Measurements from ENCODE around the gene MYO9B.
"Not testable (repeated sequence)": the region's sequence is repeated elsewhere in the genome, so short reads cannot be mapped to it uniquely, and the experiment has no call there.

The MYO9B gene

GRCh38 chr19:17103177-17103576 is 27.6 kb downstream of the MYO9B start:
- no peak overlapping the region for H3K4me3 ChIP-seq (ENCODE audit: low read length)
- TF ChIP-seq CTCF (conservative IDR thresholded peaks at IDR 0.05; ENCODE audit: low read depth, low read length): peak; percentile 78
- no peak for DNase-seq (ENCODE audit: low read depth)

GRCh38 chr19:17104679-17105078 is 29.1 kb downstream of the MYO9B start:
- no peak for DNase-seq (ENCODE audit: low read depth)
- TF ChIP-seq CTCF (conservative IDR thresholded peaks at IDR 0.05; ENCODE audit: low read depth, low read length): no peak
- H3K4me3 ChIP-seq (ENCODE audit: low read length): no peak overlapping the region

GRCh38 chr19:17105556-17105955 is 30.0 kb downstream of the MYO9B start:
- no peak for DNase-seq (ENCODE audit: low read depth)
- H3K4me3 ChIP-seq (ENCODE audit: low read length): no peak overlapping the region
- TF ChIP-seq CTCF (conservative IDR thresholded peaks at IDR 0.05; ENCODE audit: low read depth, low read length): no peak

GRCh38 chr19:17106964-17107363 is 31.4 kb downstream of the MYO9B start:
- not testable (repeated sequence) for H3K4me3 ChIP-seq (ENCODE audit: low read length); DNase-seq (ENCODE audit: low read depth)

GRCh38 chr19:17107546-17108452 is 32.2 kb downstream of the MYO9B start:
- H3K4me3 ChIP-seq (ENCODE audit: low read length): no peak overlapping the region
- DNase-seq (ENCODE audit: low read depth): peak; percentile 81
- no peak for TF ChIP-seq CTCF (conservative IDR thresholded peaks at IDR 0.05; ENCODE audit: low read depth, low read length)

- TF ChIP-seq CTCF (conservative IDR thresholded peaks at IDR 0.05; ENCODE audit: low read depth, low read length): no peak
- H3K4me3 ChIP-seq (ENCODE audit: low read length): no peak overlapping the region
- no peak for DNase-seq (ENCODE audit: low read depth)
These were observed 32.8 kb downstream of the MYO9B start for GRCh38 chr19:17108453-17108784.

- no peak for TF ChIP-seq CTCF (conservative IDR thresholded peaks at IDR 0.05; ENCODE audit: low read depth, low read length)
- no peak overlapping the region for H3K4me3 ChIP-seq (ENCODE audit: low read length)
- DNase-seq (ENCODE audit: low read depth): no peak
These were observed 33.7 kb downstream of the MYO9B start for GRCh38 chr19:17109300-17109699.

All from retinal pigment epithelial cell (primary cell).